22Rv1 (cell line): ENCODE data around the gene GPC1.

Experiments
- ZFX ChIP-seq: fragments of 450-650 bp; IDR thresholded peaks from 2 replicates; pipeline ENCODE4 v1.6.1; 2017; ENCODE audit warnings: antibody characterized with exemption, borderline replicate concordance
- TF ChIP-seq, protein P1 (sequence below): fragments of 450-650 bp; IDR thresholded peaks from 2 replicates; pipeline ENCODE4 v1.5.1; 2017; ENCODE audit warnings: mild to moderate bottlenecking

GRCh38 chr2:240430595-240430994 lies 4.9 kb upstream of the GPC1 start:
- TF ChIP-seq, protein P1, sequence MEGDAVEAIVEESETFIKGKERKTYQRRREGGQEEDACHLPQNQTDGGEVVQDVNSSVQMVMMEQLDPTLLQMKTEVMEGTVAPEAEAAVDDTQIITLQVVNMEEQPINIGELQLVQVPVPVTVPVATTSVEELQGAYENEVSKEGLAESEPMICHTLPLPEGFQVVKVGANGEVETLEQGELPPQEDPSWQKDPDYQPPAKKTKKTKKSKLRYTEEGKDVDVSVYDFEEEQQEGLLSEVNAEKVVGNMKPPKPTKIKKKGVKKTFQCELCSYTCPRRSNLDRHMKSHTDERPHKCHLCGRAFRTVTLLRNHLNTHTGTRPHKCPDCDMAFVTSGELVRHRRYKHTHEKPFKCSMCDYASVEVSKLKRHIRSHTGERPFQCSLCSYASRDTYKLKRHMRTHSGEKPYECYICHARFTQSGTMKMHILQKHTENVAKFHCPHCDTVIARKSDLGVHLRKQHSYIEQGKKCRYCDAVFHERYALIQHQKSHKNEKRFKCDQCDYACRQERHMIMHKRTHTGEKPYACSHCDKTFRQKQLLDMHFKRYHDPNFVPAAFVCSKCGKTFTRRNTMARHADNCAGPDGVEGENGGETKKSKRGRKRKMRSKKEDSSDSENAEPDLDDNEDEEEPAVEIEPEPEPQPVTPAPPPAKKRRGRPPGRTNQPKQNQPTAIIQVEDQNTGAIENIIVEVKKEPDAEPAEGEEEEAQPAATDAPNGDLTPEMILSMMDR: no peak
- no peak for TF ChIP-seq ZFX
